Activated CD8-positive, alpha-beta T cell treated with anti-CD3 and anti-CD28 coated beads for 36 hours (primary cell): Measurements from ENCODE around the gene CACNB2. TPM values are rescaled to one million over a fixed set of nuclear protein-coding genes. Genes with fewer than 3 reads are reported as not detected.

Source experiments
- ATAC-seq: fragments of 200-7000 bp; cut with Tn5 transposase; one replicate; pipeline ENCODE4 v1.10.0; 2021; ENCODE audit warnings: mild to moderate bottlenecking, moderate library complexity
- CTCF ChIA-PET: fragments of 350-600 bp; sonication (Branson Sonifier 250); formaldehyde crosslinking; loops from one replicate; lab custom pipeline; 2021; ENCODE audit warnings: antibody characterized with exemption; lab: Charles Lee
- POLR2A ChIA-PET: fragments of 350-600 bp; sonication (Branson Sonifier 250); formaldehyde crosslinking; loops from one replicate; lab custom pipeline; 2021; ENCODE audit warnings: antibody characterized with exemption; lab: Charles Lee
- DNase-seq: peaks from one replicate; pipeline ENCODE4 v3.0.0-alpha.2; 2020
- H3K27ac Mint-ChIP-seq: one replicate; pipeline ENCODE4 v1.8.0; 2021; ENCODE audit warnings: mild to moderate bottlenecking, mixed read lengths
- H3K27me3 Mint-ChIP-seq: one replicate; pipeline ENCODE4 v1.8.0; 2021; ENCODE audit warnings: mixed read lengths
- H3K36me3 Mint-ChIP-seq: one replicate; pipeline ENCODE4 v1.8.0; 2021; ENCODE audit warnings: low read depth, mixed read lengths
- H3K4me1 Mint-ChIP-seq: one replicate; pipeline ENCODE4 v1.8.0; 2021; ENCODE audit warnings: low read depth, mixed read lengths
- H3K4me3 Mint-ChIP-seq: one replicate; pipeline ENCODE4 v1.8.0; 2021; ENCODE audit warnings: mild to moderate bottlenecking, moderate library complexity, mixed read lengths
- H3K9me3 Mint-ChIP-seq: one replicate; pipeline ENCODE4 v1.8.0; 2021; ENCODE audit warnings: mixed read lengths
- intact Hi-C: fragments of 100-400 bp; cut with micrococcal nuclease; formaldehyde crosslinking; loops from one replicate; pipeline ENCODE4 v1.10.0; 2022
- total RNA-seq, 2 experiments: library from RNA; stranded (reverse); gene quantifications; one replicate each; pipeline ENCODE4 v1.2.3, GENCODE V29; 2021
- TF ChIP-seq, protein P1 (sequence below): fragments of 200-600 bp; IDR thresholded peaks from one replicate; pipeline ENCODE4 v1.8.0; 2022; ENCODE audit warnings: antibody characterized with exemption, mild to moderate bottlenecking

Gene CACNB2
- total RNA-seq, 2 experiments from 2014 or later: not detected

DNA sequence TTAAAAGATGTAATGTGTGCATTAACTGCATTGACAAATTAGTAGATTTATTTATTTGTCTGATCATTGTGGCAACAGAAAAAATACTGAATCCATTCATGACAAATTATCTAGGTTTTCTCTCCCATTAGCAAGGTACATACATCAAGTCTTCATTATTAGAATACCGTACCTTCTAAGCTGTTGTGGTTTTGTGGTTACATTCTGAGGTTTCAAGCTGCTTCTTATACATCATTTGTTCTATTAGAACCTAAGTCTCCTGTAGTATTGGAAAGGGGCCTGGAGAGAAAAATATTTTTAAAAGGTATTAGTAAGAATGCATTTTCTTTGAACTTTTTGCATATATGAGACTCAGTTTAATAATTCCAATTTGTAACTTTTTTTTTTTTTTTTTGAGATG lies 26.3 kb upstream of the CACNB2 start:
- ChIA-PET CTCF (interaction anchor here (1.2 kb wide), 1 partner anchor 9 kb away, joined by 3 read pairs; no protein-coding TSS in a partner anchor), POLR2A (no interaction called here)
- Mint-ChIP-seq H3K4me1 (no peaks in the 10 kb centered on the region), H3K4me3 (no peak overlapping the region), H3K27me3 (no peaks in the 10 kb centered on the region), H3K36me3 (no peaks in the 10 kb centered on the region), H3K27ac (no peak overlapping the region), H3K9me3 (no peaks in the 10 kb centered on the region)
- DNase-seq (no peak), ATAC-seq (no peak)
- intact Hi-C loops: no loop called here
- TF ChIP-seq, protein P1, sequence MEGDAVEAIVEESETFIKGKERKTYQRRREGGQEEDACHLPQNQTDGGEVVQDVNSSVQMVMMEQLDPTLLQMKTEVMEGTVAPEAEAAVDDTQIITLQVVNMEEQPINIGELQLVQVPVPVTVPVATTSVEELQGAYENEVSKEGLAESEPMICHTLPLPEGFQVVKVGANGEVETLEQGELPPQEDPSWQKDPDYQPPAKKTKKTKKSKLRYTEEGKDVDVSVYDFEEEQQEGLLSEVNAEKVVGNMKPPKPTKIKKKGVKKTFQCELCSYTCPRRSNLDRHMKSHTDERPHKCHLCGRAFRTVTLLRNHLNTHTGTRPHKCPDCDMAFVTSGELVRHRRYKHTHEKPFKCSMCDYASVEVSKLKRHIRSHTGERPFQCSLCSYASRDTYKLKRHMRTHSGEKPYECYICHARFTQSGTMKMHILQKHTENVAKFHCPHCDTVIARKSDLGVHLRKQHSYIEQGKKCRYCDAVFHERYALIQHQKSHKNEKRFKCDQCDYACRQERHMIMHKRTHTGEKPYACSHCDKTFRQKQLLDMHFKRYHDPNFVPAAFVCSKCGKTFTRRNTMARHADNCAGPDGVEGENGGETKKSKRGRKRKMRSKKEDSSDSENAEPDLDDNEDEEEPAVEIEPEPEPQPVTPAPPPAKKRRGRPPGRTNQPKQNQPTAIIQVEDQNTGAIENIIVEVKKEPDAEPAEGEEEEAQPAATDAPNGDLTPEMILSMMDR: no peak

DNA sequence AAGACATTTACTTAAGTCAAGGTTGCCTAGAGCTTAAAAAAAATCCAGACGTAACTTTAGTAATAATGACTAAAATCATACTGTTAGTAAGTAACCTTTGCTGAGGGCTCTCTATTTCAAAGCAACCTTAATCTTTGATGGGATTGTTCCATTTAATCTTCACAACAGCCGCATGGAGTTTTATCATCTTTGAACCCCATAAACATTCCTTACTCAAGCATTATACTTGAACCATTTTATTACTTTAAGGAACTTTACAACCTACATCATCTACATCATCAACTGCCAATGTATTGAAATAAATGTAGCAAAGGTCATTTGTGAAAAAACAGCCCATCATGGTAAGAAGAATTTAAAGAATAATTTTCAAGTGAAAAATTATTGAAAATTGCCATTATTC lies 22.9 kb upstream of the CACNB2 start:
- no peaks in the 10 kb centered on the region for H3K4me1 Mint-ChIP-seq
- no peaks in the 10 kb centered on the region for H3K36me3 Mint-ChIP-seq
- ATAC-seq (no peak), DNase-seq (no peak)
- no peak overlapping the region for H3K27ac Mint-ChIP-seq
- H3K4me3 Mint-ChIP-seq: no peak overlapping the region
- intact Hi-C loops: no loop called here
- no peaks in the 10 kb centered on the region for H3K27me3 Mint-ChIP-seq
- ChIA-PET POLR2A (no interaction called here), CTCF (no interaction called here)
- peaks cover 3% of the 10 kb centered on the region for H3K9me3 Mint-ChIP-seq
- TF ChIP-seq, protein P1: no peak

DNA sequence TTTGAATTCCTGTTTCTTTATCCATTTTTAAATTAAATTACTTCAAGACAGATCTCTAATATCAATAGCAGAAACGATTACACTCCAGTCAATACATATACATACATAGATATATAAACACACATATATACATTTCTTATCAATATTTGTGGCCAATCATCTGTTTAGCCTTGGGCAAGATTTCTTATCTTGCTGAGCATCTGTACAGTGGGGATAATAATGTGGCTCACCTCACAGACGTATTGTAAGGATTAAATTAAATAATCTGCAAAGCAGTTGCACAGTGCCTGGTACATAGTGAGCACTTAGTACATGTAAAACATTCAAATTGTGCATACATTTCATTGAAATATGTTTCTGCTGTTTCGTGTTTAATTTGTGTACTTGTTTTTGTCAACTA lies 17.5 kb upstream of the CACNB2 start:
- no peaks in the 10 kb centered on the region for H3K4me1 Mint-ChIP-seq
- no peaks in the 10 kb centered on the region for H3K36me3 Mint-ChIP-seq
- H3K4me3 Mint-ChIP-seq: no peak overlapping the region
- no peak for DNase-seq
- no peaks in the 10 kb centered on the region for H3K27me3 Mint-ChIP-seq
- ChIA-PET CTCF (no interaction called here), POLR2A (no interaction called here)
- intact Hi-C loops: no loop called here
- no peak overlapping the region for H3K27ac Mint-ChIP-seq
- no peak for ATAC-seq
- H3K9me3 Mint-ChIP-seq: peaks cover 3% of the 10 kb centered on the region
- TF ChIP-seq, protein P1: no peak

DNA sequence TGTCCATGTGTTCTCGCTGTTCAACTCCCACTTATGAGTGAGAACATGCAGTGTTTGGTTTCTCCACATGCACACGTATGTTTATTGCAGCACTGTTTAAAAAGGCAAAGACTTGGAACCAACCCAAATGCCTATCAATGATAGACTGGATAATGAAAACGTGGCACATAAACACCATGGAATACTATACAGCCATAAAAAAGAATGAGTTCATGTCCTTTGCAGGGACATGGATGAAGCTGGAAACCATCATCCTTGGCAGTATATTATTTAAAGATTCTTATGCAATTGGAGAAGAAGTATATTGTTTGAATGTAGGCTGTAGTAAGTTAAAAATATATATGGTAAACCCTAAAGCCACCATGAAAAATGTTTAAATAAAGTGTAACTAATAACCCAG lies 7.2 kb upstream of the CACNB2 start:
- ATAC-seq: no peak
- H3K27ac Mint-ChIP-seq: no peak overlapping the region
- H3K27me3 Mint-ChIP-seq: peaks cover 7% of the 10 kb centered on the region
- H3K36me3 Mint-ChIP-seq: no peaks in the 10 kb centered on the region
- ChIA-PET CTCF (no interaction called here), POLR2A (no interaction called here)
- intact Hi-C loops: no loop called here
- TF ChIP-seq, protein P1: no peak
- H3K9me3 Mint-ChIP-seq: no peaks in the 10 kb centered on the region
- H3K4me1 Mint-ChIP-seq: no peaks in the 10 kb centered on the region
- H3K4me3 Mint-ChIP-seq: no peak overlapping the region
- DNase-seq: no peak

DNA sequence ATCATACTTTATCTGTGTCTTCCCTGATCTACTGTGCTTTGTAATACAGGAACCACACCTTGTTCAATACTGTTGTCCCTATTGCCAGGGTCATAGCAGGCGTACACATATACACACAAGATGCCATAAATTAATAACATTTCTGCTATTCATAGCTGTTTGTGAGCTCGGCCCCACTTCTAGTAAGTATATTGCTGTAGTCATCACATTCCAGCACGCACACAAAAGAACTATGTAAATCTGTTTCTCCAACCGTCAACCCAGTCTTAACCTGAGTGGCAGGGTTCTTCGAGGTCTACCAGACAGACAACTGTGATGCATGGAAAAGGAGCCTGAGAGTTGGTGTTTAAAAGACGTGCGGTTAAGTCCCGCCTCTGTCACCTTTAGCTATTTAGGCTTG lies 5.7 kb upstream of the CACNB2 start:
- intact Hi-C loops: no loop called here
- no peak overlapping the region for H3K27ac Mint-ChIP-seq
- DNase-seq (no peak), ATAC-seq (no peak)
- POLR2A ChIA-PET: no interaction called here
- H3K36me3 Mint-ChIP-seq: no peaks in the 10 kb centered on the region
- TF ChIP-seq, protein P1: no peak
- CTCF ChIA-PET: no interaction called here
- no peak overlapping the region for H3K4me3 Mint-ChIP-seq
- no peaks in the 10 kb centered on the region for H3K4me1 Mint-ChIP-seq
- peaks cover 15% of the 10 kb centered on the region for H3K27me3 Mint-ChIP-seq
- no peaks in the 10 kb centered on the region for H3K9me3 Mint-ChIP-seq
